Mesenchymal stem cell (in vitro differentiated cells and primary cell): ENCODE data around the gene MUC5B. TPM values are rescaled to one million over a fixed set of nuclear protein-coding genes. Genes with fewer than 3 reads are reported as not detected.
"Not testable (repeated sequence)": the region's sequence is repeated elsewhere in the genome, so short reads cannot be mapped to it uniquely, and the experiment has no call there.

Experiments used
- DNase-seq: peaks from one replicate; pipeline ENCODE4 v3.0.0-alpha.2; 2013
- H2AFZ ChIP-seq: one replicate; pipeline ENCODE4 v1.6.1; 2013; ENCODE audit warnings: low read depth, mild to moderate bottlenecking, control low read depth, inconsistent platforms, low read length, moderate library complexity
- H2AK5ac ChIP-seq: 2 replicates; pipeline ENCODE4 v1.6.1; 2013; ENCODE audit warnings: low read length, moderate library complexity, mild to moderate bottlenecking, inconsistent platforms; ENCODE audit not compliant: severe bottlenecking
- H2BK120ac ChIP-seq: one replicate; pipeline ENCODE4 v1.6.1; 2013; ENCODE audit warnings: low read depth, mild to moderate bottlenecking, inconsistent platforms, low read length, moderate library complexity
- H2BK12ac ChIP-seq, 2 experiments: one replicate each; pipeline ENCODE4 v1.6.1; 2013; ENCODE audit warnings: inconsistent platforms in 2 of 2, low read length in 2 of 2, mild to moderate bottlenecking in 2 of 2, moderate library complexity in 2 of 2, control low read depth in 1 of 2
- H2BK15ac ChIP-seq: one replicate; pipeline ENCODE4 v1.6.1; 2013; ENCODE audit warnings: mild to moderate bottlenecking, low read depth, inconsistent platforms; ENCODE audit not compliant: poor library complexity, severe bottlenecking
- H2BK5ac ChIP-seq: 2 replicates; pipeline ENCODE4 v1.6.1; 2013; ENCODE audit warnings: low read depth, mild to moderate bottlenecking, low read length, control low read depth, inconsistent platforms; ENCODE audit not compliant: poor library complexity, severe bottlenecking
- H3K14ac ChIP-seq, 2 experiments: one replicate each; pipeline ENCODE4 v1.6.1; 2013; ENCODE audit warnings: inconsistent platforms in 2 of 2, low read length in 2 of 2, control low read depth in 1 of 2, mild to moderate bottlenecking in 1 of 2, moderate library complexity in 1 of 2
- H3K18ac ChIP-seq, 2 experiments: one replicate each; pipeline ENCODE4 v1.6.1; 2013; ENCODE audit warnings: inconsistent platforms in 2 of 2, low read length in 2 of 2, control low read depth in 1 of 2, low read depth in 1 of 2, mild to moderate bottlenecking in 1 of 2
- H3K23ac ChIP-seq, 2 experiments: one replicate each; pipeline ENCODE4 v1.6.1; 2013; ENCODE audit warnings: inconsistent platforms in 2 of 2, low read length in 2 of 2, mild to moderate bottlenecking in 2 of 2, moderate library complexity in 2 of 2, control low read depth in 1 of 2
- H3K27ac ChIP-seq: 2 replicates; pipeline ENCODE4 v1.5.1; 2013; ENCODE audit warnings: mild to moderate bottlenecking, moderate library complexity, low read length, control low read depth, inconsistent platforms; ENCODE audit not compliant: poor library complexity, severe bottlenecking
- H3K27me3 ChIP-seq, 2 experiments: 2 replicates each; pipeline versions ENCODE4 v1.6.1 to v1.7.0; 2013; ENCODE audit warnings: low read length in 2 of 2, mild to moderate bottlenecking in 2 of 2, moderate library complexity in 2 of 2, control low read depth in 1 of 2, inconsistent platforms in 1 of 2; ENCODE audit not compliant: control insufficient read depth in 1 of 2, insufficient read depth in 1 of 2
- H3K36me3 ChIP-seq, 2 experiments: 2 replicates each; pipeline versions ENCODE4 v1.6.1 to v1.7.0; 2013; ENCODE audit warnings: low read length in 2 of 2, control low read depth in 1 of 2, inconsistent platforms in 1 of 2, low read depth in 1 of 2, mild to moderate bottlenecking in 1 of 2; ENCODE audit not compliant: insufficient read depth in 2 of 2, control insufficient read depth in 1 of 2
- H3K4ac ChIP-seq, 2 experiments: one replicate each; pipeline ENCODE4 v1.6.1; 2013; ENCODE audit warnings: inconsistent platforms in 2 of 2, low read length in 2 of 2, mild to moderate bottlenecking in 2 of 2, moderate library complexity in 2 of 2, control low read depth in 1 of 2, low read depth in 1 of 2
- H3K4me1 ChIP-seq: 2 replicates; pipeline ENCODE4 v1.6.1; 2013; ENCODE audit warnings: low read depth, low read length, control low read depth; ENCODE audit not compliant: control insufficient read depth, insufficient read depth
- H3K4me2 ChIP-seq: 2 replicates; pipeline ENCODE4 v1.6.1; 2013; ENCODE audit warnings: low read length, mild to moderate bottlenecking, inconsistent platforms; ENCODE audit not compliant: poor library complexity, severe bottlenecking
- H3K4me3 ChIP-seq, 2 experiments: 2 replicates each; pipeline versions ENCODE4 v1.5.1 to v1.7.0; 2013; ENCODE audit warnings: low read length in 2 of 2, mild to moderate bottlenecking in 2 of 2, control low read depth in 1 of 2, low read depth in 1 of 2; ENCODE audit not compliant: insufficient read depth in 1 of 2
- H3K79me1 ChIP-seq: replicated peaks from 2 replicates; pipeline ENCODE4 v1.6.1; 2013; ENCODE audit warnings: mild to moderate bottlenecking, control low read depth, low read length, inconsistent platforms; ENCODE audit not compliant: poor library complexity, severe bottlenecking
- H3K9ac ChIP-seq: 2 replicates; pipeline ENCODE4 v1.7.0; 2013; ENCODE audit warnings: mild to moderate bottlenecking, low read length, moderate library complexity
- H3K9me3 ChIP-seq: 2 replicates; pipeline ENCODE4 v1.7.0; 2013; ENCODE audit warnings: mild to moderate bottlenecking, low read length; ENCODE audit not compliant: control insufficient read depth
- H4K8ac ChIP-seq: one replicate; pipeline ENCODE4 v1.6.1; 2013; ENCODE audit warnings: inconsistent platforms, mild to moderate bottlenecking, low read length, moderate library complexity
- H4K91ac ChIP-seq: one replicate; pipeline ENCODE4 v1.6.1; 2013; ENCODE audit warnings: mild to moderate bottlenecking, low read length, inconsistent platforms
- WGBS: methylation state at CpG from one replicate; pipeline ENCODE4 v1.1.7; 2013; ENCODE audit warnings: mixed read lengths; 5-methylcytosine and 5-hydroxymethylcytosine counted together
- polyA plus RNA-seq, 2 experiments: library from polyadenylated mRNA; stranded (reverse); fragments of 200-250 nt; gene quantifications; one replicate each; pipeline ENCODE4 v1.2.3, GENCODE V29; 2013

Gene MUC5B, protein sequence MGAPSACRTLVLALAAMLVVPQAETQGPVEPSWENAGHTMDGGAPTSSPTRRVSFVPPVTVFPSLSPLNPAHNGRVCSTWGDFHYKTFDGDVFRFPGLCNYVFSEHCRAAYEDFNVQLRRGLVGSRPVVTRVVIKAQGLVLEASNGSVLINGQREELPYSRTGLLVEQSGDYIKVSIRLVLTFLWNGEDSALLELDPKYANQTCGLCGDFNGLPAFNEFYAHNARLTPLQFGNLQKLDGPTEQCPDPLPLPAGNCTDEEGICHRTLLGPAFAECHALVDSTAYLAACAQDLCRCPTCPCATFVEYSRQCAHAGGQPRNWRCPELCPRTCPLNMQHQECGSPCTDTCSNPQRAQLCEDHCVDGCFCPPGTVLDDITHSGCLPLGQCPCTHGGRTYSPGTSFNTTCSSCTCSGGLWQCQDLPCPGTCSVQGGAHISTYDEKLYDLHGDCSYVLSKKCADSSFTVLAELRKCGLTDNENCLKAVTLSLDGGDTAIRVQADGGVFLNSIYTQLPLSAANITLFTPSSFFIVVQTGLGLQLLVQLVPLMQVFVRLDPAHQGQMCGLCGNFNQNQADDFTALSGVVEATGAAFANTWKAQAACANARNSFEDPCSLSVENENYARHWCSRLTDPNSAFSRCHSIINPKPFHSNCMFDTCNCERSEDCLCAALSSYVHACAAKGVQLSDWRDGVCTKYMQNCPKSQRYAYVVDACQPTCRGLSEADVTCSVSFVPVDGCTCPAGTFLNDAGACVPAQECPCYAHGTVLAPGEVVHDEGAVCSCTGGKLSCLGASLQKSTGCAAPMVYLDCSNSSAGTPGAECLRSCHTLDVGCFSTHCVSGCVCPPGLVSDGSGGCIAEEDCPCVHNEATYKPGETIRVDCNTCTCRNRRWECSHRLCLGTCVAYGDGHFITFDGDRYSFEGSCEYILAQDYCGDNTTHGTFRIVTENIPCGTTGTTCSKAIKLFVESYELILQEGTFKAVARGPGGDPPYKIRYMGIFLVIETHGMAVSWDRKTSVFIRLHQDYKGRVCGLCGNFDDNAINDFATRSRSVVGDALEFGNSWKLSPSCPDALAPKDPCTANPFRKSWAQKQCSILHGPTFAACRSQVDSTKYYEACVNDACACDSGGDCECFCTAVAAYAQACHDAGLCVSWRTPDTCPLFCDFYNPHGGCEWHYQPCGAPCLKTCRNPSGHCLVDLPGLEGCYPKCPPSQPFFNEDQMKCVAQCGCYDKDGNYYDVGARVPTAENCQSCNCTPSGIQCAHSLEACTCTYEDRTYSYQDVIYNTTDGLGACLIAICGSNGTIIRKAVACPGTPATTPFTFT (N-terminal part only)
- polyA plus RNA-seq (2013, experiment 1 of 2) = not detected
- polyA plus RNA-seq (2013, experiment 2 of 2) = not detected

DNA sequence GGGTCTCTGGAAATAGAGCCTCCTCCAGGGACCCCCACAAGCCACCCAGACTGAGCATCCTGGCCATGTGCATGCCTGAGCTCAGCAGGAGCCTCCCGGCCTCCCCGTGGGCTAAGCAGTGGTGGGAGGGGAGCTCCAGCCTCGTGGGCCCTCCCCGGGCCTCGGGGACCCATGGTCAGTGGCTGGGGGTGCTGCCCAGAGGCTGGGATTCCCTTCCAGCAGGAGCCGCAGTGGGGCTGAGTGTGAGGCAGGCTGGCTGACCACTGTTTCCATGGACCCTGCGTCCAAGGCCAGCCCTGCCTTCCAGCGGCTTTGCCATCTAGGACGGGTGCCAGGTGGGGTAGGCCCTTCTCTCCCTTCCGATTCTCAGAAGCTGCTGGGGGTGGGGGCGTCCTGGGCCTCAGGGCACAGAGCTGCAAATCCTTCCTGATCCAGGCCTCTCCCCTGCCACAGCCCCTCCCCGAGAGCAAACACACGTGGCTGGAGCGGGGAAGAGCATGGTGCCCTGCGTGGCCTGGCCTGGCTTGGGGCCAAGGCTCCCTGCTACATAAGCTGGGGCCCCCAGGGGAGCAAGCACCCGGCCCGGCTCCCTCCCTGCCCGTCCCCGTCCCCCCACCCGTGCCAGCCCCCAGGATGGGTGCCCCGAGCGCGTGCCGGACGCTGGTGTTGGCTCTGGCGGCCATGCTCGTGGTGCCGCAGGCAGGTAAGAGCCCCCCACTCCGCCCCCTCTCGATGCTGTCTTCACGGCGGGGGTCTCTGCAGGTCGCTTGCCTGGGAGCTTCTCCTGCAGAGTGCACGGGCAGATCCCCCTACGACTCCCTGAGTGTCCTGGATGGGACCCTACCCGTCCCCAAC lies at the start of gene MUC5B:
MUC5B (plus strand) TSS at position 576 of the 855 bp plus-strand sequence; CDS start at position 634, 58 bp downstream.
- Histone ChIP-seq H3K4ac (no peak within 1 kb of the TSS), H3K14ac (no peak within 1 kb of the TSS), H3K4me2 (no peak within 1 kb of the TSS), H3K18ac (no peak within 1 kb of the TSS), H3K36me3 (no peaks in the 10 kb centered on the region), H3K79me1 (no peaks in the 10 kb centered on the region), H2BK12ac (no peak within 1 kb of the TSS), H2BK15ac (no peak within 1 kb of the TSS), H3K27me3 (peaks cover 10 to 49% of the 10 kb centered on the region in 2 experiments), H4K8ac (no peak within 1 kb of the TSS), H3K23ac (no peak within 1 kb of the TSS), H3K4me1 (peaks cover 2% of the 10 kb centered on the region), H3K4me3 (no peak within 1 kb of the TSS), H2BK5ac (no peak within 1 kb of the TSS), H4K91ac (no peak within 1 kb of the TSS), H3K27ac (no peak within 1 kb of the TSS), H3K9ac (no peak within 1 kb of the TSS), H2AFZ (no peak within 1 kb of the TSS), H2BK120ac (no peak within 1 kb of the TSS), H3K9me3 (no peaks in the 10 kb centered on the region), H2AK5ac (no peak within 1 kb of the TSS)
- WGBS = 88% methylated on average over 34 of the region's 36 CpGs
- no peak for DNase-seq

DNA sequence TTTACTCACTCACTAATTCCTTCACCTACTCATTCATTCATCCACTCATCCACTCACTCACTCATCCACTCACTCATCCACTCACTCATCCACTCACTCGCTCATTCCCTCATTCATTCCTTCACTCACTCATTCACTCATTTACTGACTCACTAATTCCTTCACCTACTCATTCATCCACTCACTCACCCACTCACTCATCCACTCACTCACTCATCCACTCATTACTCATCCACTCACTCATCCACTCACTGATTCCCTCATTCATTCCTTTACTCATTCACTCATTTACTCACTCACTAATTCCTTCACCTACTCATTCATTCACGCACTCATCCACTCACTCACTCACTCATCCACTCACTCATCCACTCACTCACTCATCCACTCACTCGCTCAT lies 49.5 kb upstream of the MUC5B start:
- H3K79me1 ChIP-seq, H3K9me3 ChIP-seq, H3K4me3 ChIP-seq, H3K4ac ChIP-seq, H3K36me3 ChIP-seq, H4K8ac ChIP-seq, H3K27me3 ChIP-seq, H3K18ac ChIP-seq, H2AK5ac ChIP-seq, H3K9ac ChIP-seq, H2AFZ ChIP-seq, DNase-seq, H2BK12ac ChIP-seq, H2BK5ac ChIP-seq, H3K27ac ChIP-seq, H4K91ac ChIP-seq, H2BK120ac ChIP-seq, H3K23ac ChIP-seq, H2BK15ac ChIP-seq, H3K4me2 ChIP-seq, H3K4me1 ChIP-seq, H3K14ac ChIP-seq: not testable (repeated sequence)
- 76% methylated on average over 2 of the region's 3 CpGs for WGBS

DNA sequence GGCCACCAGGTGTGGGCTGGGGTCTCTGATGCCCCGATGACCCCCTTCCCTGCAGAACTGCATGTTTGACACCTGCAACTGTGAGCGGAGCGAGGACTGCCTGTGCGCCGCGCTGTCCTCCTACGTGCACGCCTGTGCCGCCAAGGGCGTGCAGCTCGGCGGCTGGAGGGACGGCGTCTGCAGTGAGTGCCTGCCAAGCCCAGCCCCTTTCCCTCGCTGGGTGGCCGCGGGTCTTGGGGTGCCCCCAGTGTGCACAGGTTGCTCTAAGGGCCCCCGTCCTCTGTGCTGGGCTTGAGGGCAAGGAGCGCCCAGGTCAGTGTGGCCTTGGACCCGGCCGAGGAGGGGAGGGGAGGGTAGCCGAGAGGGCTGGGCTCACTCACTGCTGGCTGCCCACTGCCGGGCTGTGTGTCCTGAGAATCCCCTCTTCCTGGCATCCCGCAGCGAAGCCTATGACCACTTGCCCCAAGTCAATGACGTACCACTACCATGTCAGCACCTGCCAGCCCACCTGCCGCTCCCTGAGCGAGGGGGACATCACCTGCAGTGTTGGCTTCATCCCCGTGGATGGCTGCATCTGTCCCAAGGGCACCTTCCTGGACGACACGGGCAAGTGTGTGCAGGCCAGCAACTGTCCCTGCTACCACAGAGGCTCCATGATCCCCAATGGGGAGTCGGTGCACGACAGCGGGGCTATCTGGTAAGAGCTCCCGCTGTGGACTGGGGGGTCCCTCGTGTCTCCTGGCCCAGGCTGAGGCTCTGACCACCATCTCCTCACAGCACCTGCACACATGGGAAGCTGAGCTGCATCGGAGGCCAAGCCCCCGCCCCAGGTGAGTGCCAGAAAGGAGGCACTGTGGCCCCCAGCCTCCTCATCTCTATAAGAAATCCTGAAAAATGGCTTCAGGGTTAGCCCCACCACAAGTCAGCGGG lies 48.2 kb upstream of the MUC5B start:
- H3K4ac ChIP-seq = no peak overlapping the region
- no peak overlapping the region for H3K4me2 ChIP-seq
- no peak overlapping the region for H3K14ac ChIP-seq
- no peak overlapping the region for H2BK12ac ChIP-seq
- no peak for DNase-seq
- WGBS = 93% methylated on average over 37 of the region's 39 CpGs
- H2BK5ac ChIP-seq = no peak overlapping the region
- H3K27me3 ChIP-seq = no peaks in the 10 kb centered on the region
- H4K91ac ChIP-seq = no peak overlapping the region
- H3K9ac ChIP-seq = no peak overlapping the region
- peaks cover 4% of the 10 kb centered on the region for H3K4me1 ChIP-seq
- H4K8ac ChIP-seq = no peak overlapping the region
- H3K36me3 ChIP-seq = no peaks in the 10 kb centered on the region
- no peak overlapping the region for H3K23ac ChIP-seq
- no peak overlapping the region for H2AK5ac ChIP-seq
- H2BK15ac ChIP-seq = no peak overlapping the region
- no peaks in the 10 kb centered on the region for H3K79me1 ChIP-seq
- no peak overlapping the region for H3K4me3 ChIP-seq
- no peak overlapping the region for H2AFZ ChIP-seq
- H3K27ac ChIP-seq = no peak overlapping the region
- H3K18ac ChIP-seq = no peak overlapping the region
- no peaks in the 10 kb centered on the region for H3K9me3 ChIP-seq
- H2BK120ac ChIP-seq = no peak overlapping the region
